Fibroblast of skin of left quadriceps (primary cell): ENCODE results near the gene ARVCF.
A peak's percentile ranks its signal among the peaks of the same experiment; 100 is the strongest.

Experiments
- DNase-seq, 2 experiments: peaks; one replicate each; pipeline ENCODE4 v3.0.0-alpha.2; 2013; ENCODE audit warnings: low read depth in 2 of 2

ARVCF gene

GRCh38 chr22:20031732-20032406, 15.2 kb upstream of the ARVCF start:
- DNase-seq, result no peak

DNA sequence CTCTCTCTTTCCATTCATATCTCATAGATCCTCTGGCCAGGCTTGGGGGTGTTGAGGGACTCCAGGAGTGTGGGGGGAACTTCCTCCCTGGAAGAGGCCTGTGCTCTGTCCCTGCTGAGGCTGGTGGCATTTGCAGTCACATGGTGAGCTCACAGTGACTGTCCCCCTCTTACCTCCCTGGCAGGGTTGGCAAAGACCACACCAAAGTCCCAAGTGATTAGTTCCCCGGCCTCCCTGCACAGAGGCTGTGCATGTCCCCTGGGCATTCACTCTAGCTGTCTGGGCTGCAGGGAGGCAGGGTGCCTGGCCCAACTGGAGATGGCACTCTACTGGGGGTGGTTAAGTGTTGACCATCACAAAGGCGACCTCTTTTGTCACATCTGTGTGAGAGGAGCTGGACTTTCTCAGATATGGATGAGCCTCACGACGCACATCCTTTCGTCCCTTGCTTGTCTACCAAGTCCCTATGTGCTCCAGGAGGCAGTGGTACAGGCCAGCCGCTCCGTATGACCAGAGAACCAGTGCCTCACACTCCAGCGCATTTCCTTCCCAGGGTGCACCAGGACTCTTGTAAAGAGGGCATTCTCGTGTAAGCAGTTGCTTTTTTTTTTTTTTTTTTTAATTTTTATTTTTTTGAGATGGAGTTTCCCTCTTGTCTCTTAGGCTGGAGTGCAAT, 13.1 kb upstream of the ARVCF start:
- no peak for DNase-seq

GRCh38 chr22:20028855-20029549, 12.4 kb upstream of the ARVCF start:
- DNase-seq, result no peak

GRCh38 chr22:20027966-20028854, 11.6 kb upstream of the ARVCF start:
- no peak for DNase-seq

- no peak for DNase-seq
These were observed 10.5 kb upstream of the ARVCF start for GRCh38 chr22:20026996-20027601.

DNA sequence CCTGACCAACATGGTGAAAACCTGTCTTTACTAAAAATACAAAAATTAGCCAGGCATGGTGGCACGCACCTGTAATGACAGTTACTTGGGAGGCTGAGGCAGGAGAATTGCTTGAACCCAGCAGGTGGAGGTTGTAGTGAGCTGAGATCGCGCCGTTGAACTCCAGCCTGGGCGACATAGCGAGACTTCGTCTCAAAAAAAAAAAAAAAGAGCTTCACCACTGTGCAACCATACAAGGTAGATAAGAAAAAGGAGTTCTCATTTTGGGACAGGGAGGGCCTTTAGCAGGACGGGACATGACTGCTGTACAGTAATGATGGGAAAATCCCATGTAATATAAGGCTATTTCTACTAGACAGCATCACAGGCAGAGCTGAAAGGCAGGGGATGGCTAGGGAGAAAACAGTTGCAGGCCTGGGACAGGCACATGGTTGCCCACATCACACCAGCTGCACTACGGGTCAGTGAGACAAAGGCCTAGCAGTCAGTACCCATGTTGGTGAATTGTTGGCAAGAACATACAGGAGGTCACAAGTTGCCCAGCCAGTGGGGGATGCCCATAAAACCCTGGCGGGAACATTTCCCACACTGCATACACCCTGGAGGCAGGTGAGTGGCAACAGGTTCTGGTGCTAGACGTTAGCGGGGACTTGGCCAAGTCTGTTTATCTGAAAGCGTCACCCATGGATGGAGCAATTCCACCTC, 9.7 kb upstream of the ARVCF start:
- no peak for DNase-seq

DNA sequence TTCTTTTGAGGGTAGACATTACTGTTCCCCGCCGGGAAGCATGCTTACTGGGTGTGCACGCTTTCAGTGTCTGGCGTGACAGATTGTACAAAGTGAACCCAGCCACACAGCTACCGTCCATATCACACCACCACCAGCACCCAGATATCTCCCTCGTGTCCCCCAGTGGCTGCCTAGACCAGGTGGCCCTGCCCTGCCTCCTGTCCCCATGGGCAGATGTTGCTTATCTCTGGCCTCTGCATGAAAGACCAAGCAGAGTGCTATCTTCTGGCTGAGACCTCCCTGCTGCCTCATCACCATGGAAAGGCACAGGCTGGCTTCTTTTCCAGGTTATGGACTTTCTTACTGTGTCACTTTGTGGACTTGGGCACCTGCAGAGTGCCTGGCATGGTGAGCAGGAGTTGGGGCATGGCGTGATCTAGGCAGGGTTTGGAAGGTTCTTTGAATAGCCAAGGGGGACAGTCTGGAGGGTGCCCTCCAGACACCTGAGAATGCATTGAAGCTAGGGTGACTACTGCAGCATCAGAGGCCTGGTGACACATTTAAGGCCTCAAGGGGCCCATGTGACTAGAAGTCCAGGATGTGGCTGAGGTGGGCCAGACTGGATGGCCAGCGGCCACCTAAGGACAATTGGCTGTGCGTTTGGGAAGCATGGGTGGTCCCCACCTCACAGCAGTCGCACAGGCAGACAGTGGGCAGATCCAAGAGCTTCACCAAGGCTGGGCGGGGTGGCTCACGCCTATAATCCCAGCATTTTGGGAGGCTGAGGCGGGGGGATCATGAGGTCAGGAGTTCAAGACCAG, 9.0 kb upstream of the ARVCF start:
- DNase-seq, result no peak

DNA sequence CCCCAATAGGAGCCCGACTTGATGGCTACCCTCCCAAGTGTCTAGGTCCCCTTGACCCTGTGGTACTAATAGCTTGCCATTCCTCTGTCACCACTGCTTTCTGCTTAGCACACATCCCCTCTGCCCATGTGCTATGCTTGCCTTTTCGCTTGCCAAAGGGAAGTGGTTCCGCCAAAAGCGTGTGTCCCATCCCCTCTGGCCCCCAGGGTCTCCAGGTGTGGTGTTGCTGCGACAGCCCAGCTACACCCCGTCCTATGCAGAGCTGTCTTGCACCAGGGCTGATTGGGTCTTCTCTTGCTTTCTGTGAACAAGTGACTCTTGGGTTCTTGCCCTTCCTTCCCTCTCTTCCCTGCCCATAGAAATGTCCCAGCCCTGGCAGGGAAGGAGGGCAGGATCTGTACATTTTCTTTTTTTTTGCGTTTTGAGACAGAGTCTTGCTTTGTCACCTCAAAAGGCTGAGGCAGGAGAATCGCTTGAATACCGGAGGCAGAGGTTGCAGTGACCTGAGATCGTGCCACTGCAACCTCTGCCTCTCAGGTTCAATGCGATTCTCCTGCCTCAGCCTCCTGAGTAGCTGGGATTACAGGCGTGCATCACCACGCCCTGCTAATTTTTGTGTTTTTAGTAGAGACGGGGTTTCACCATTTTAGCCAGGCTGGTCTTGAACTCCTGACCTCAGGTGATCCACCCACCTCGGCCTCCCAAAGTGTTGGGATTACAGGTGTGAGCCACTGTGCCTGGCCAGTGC, 8.2 kb upstream of the ARVCF start:
- no peak for DNase-seq

DNA sequence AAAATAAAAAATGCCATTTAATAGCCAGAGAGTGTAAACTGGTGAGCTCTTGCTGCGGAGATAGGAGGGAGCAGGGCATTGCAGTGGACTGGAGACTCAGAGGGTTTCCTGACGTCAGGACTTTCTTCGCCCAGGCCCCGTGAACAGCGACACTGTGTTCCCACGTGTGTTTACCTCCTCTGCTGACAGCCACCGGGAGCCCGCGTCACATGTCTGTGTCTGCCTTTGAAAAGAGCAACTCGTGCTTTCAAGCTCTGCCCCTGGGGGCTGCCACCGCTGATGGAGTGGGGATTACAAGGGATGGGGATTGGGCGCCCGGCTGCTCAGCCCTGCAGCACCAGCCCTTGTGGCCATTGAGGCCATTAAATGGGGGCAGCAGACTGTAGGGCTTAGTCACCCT, 7.6 kb upstream of the ARVCF start:
- no peak for DNase-seq

DNA sequence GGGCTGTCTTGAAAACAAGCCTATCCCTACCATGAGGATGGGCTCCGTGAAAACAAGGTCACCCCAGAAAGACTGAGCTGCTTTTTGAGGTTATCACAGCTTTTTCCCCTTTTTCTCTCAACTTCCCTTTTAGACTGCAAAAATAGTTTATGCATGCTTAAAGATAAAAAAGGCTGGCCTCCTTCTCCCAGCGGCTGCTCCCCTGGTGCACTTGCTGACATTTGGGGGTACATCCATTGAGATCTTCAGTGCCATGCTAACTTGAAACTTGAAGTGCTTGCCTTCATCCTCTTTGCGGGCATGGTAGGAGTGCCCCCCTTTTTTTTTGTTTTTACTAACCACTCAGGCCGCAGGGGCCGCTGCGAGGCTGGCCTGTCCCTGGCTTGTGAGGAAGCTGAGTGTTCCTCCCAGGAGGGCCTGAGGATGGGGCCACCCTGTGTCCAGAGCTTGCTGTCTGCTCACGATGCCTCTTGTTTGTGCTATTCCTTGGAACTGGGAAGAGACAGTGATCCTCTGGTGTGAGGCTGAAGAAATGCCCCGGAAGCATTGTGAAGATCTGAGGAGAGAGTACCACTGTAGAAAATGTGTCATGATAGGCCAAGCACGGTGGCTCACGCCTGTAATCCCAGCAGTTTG, 6.5 kb upstream of the ARVCF start:
- DNase-seq, result no peak

- DNase-seq, result no peak
These were observed 5.8 kb upstream of the ARVCF start for GRCh38 chr22:20022231-20022977.

DNA sequence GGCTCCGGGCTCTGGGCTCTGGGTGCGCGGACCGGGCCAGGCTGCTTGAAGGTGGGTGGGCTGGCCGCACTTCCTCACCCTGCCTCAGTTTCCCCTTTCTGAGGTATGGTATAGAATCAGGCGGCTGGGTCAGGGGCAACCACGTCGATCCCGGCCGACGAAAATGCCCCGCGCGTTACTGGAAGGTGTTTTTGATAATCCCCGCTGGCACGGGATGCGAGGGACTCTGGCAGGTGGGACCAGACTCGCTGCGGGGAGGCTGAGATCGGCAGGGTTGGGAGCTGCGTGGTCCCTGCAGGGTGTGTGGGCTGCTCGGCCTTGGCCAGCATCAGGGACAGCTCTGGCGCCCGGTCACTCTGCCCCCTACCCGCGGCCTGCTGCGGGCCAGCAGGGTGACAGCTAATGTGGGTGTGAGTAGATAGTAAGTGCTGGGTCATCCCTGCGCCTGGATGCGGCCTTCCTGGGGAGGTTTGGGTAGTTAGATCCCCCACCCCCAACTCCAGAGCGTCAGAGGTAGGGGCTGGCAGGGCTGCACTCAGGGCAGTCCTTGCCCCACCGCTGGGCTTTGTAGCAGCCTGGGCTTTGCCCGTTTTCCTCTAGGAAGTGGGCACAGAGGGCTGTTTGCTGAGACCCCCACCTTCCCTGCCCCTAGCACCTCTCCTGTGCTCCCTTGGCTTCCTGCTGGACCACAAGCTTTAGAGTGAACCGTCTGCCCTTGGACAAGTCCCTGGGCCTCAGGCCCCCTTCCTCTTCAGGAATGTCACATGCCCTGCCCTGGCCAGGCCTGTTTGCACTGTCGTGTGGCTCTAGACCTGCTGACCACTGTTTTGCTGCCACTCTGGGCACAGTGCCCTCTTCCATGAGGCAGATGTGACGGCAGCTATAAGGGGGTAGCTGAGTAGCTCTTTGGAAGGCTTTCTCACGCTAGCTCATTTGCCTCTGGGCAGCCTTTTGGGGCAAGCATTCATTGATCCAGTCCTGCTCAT, 4.9 kb upstream of the ARVCF start:
- DNase-seq, result no peak

GRCh38 chr22:20020533-20021195, 4.0 kb upstream of the ARVCF start, which contains the start of gene TANGO2:
TSS of gene TANGO2 (plus strand) at chr22:20021110. CDS start at chr22:20036799, 15,689 bp downstream.
- peak; percentile 74 to 77 for DNase-seq

- DNase-seq, result no peak
These were observed 3.3 kb upstream of the ARVCF start for GRCh38 chr22:20019661-20020532.

DNA sequence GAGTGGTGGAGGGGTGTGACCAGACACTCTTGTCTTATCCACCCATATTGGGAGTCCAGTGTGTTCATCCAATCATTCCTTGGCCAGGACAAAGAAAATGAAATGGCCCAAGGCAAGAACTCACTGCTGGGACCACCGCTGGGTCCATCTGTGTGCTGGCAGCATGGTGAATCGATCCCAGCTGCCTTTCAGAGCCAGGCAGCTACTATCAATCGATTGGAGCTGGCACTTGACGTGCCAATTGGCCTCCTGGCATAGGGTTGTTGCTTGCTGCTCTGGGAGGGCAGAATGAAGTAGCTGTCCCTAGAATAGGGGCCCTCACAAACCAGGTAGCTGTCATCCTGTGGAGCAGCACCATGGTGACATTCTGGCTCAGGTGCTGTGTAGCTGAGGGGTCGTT, 1.4 kb upstream of the ARVCF start:
- no peak for DNase-seq
